Cardiac muscle cell (in vitro differentiated cells and primary cell): ENCODE data around the gene ZNF362. TPM values are rescaled to one million over a fixed set of nuclear protein-coding genes. Genes with fewer than 3 reads are reported as not detected.

Experiments used
- DNase-seq, 2 donors: peaks; one replicate each; pipeline versions ENCODE4 v3.0.0 to v3.0.0-alpha.2; 2010 to 2017; ENCODE audit warnings: low read depth in 1 of 2, low spot score in 1 of 2
- H3K27ac ChIP-seq: fragments of 200-600 bp; sonication (generic); 2 replicates; pipeline ENCODE4 v1.5.1; 2016
- H3K27me3 ChIP-seq: fragments of 200-600 bp; sonication (generic); 2 replicates; pipeline ENCODE4 v1.6.0; 2016; ENCODE audit warnings: control low read depth
- H3K36me3 ChIP-seq: fragments of 200-600 bp; sonication (generic); 2 replicates; pipeline ENCODE4 v1.5.1; 2016; ENCODE audit warnings: control low read depth
- H3K4me1 ChIP-seq: fragments of 200-600 bp; sonication (generic); 2 replicates; pipeline ENCODE4 v1.8.1; 2017; ENCODE audit warnings: low read depth, mild to moderate bottlenecking, mixed run types
- H3K4me3 ChIP-seq: fragments of 200-600 bp; sonication (generic); 2 replicates; pipeline ENCODE4 v1.5.1; 2016; ENCODE audit warnings: mild to moderate bottlenecking
- H3K9me3 ChIP-seq: fragments of 200-600 bp; sonication (generic); 2 replicates; pipeline ENCODE4 v1.5.1; 2017; ENCODE audit warnings: low read depth, mild to moderate bottlenecking, control low read depth
- CTCF ChIP-seq: IDR thresholded peaks from 2 replicates; pipeline ENCODE4 v1.5.1; 2012; ENCODE audit warnings: low read depth, mild to moderate bottlenecking, low read length
- polyA plus RNA-seq: library from polyadenylated mRNA; unstranded; fragments of >200 nt; fragmentation: Nextera tagmentation; extraction: Ambion mirVana; gene quantifications from 2 replicates; pipeline ENCODE4 v1.2.1, GENCODE V29; 2016
- total RNA-seq: library from RNA; depleted of rRNA; stranded (reverse); fragments of >200 nt; gene quantifications from 2 replicates; pipeline ENCODE4 v1.2.3, GENCODE V29; 2016

The ZNF362 gene
- total and polyA plus RNA-seq, 2 experiments from 2014 or later, result 57.9 to 77.5 TPM

- TF ChIP-seq CTCF, result no peak
- Histone ChIP-seq H3K27ac (no peak overlapping the region), H3K4me3 (no peak overlapping the region), H3K27me3 (no peaks in the 10 kb centered on the region), H3K9me3 (no peaks in the 10 kb centered on the region), H3K36me3 (peaks cover 11% of the 10 kb centered on the region), H3K4me1 (no peaks in the 10 kb centered on the region)
- no peak for DNase-seq
These were observed 17.1 kb downstream of the ZNF362 start for GRCh38 chr1:33273406-33273805.

GRCh38 chr1:33273961-33274371 lies 17.7 kb downstream of the ZNF362 start:
- H3K4me1 ChIP-seq, result no peaks in the 10 kb centered on the region
- H3K27ac ChIP-seq, result no peak overlapping the region
- H3K36me3 ChIP-seq, result peaks cover 11% of the 10 kb centered on the region
- TF ChIP-seq CTCF, result no peak
- no peak overlapping the region for H3K4me3 ChIP-seq
- DNase-seq, result no peak
- no peaks in the 10 kb centered on the region for H3K27me3 ChIP-seq
- H3K9me3 ChIP-seq, result no peaks in the 10 kb centered on the region

- no peaks in the 10 kb centered on the region for H3K9me3 ChIP-seq
- no peak overlapping the region for H3K4me3 ChIP-seq
- TF ChIP-seq CTCF, result no peak
- H3K4me1 ChIP-seq, result no peaks in the 10 kb centered on the region
- H3K36me3 ChIP-seq, result peaks cover 11% of the 10 kb centered on the region
- DNase-seq, result no peak
- H3K27me3 ChIP-seq, result no peaks in the 10 kb centered on the region
- H3K27ac ChIP-seq, result no peak overlapping the region
These were observed 18.2 kb downstream of the ZNF362 start for GRCh38 chr1:33274446-33274845.

GRCh38 chr1:33275195-33275594 lies 18.9 kb downstream of the ZNF362 start:
- H3K9me3 ChIP-seq, result no peaks in the 10 kb centered on the region
- TF ChIP-seq CTCF, result no peak
- no peak for DNase-seq
- H3K36me3 ChIP-seq, result peaks cover 11% of the 10 kb centered on the region
- no peak overlapping the region for H3K27ac ChIP-seq
- H3K27me3 ChIP-seq, result no peaks in the 10 kb centered on the region
- no peak overlapping the region for H3K4me3 ChIP-seq
- H3K4me1 ChIP-seq, result no peaks in the 10 kb centered on the region

GRCh38 chr1:33275706-33276572 lies 19.6 kb downstream of the ZNF362 start:
- Histone ChIP-seq H3K36me3 (peaks cover 17% of the 10 kb centered on the region), H3K4me1 (no peaks in the 10 kb centered on the region), H3K9me3 (no peaks in the 10 kb centered on the region), H3K27ac (no peak overlapping the region), H3K27me3 (no peaks in the 10 kb centered on the region), H3K4me3 (no peak overlapping the region)
- no peak for DNase-seq
- TF ChIP-seq CTCF, result no peak
